Stimulated activated CD4-positive, alpha-beta T cell treated with anti-CD3 and anti-CD28 coated beads, Interleukin-12 subunit alpha, Interleukin-12 subunit beta, amount 100 ng/mL, for 24 hours (primary cell): ENCODE data around the gene ABCD1.

Experiments used
- DNase-seq, 2 experiments: peaks; one replicate each; pipeline ENCODE4 v3.0.0-alpha.2; 2020; ENCODE audit warnings: low read depth in 2 of 2

The ABCD1 gene

DNA sequence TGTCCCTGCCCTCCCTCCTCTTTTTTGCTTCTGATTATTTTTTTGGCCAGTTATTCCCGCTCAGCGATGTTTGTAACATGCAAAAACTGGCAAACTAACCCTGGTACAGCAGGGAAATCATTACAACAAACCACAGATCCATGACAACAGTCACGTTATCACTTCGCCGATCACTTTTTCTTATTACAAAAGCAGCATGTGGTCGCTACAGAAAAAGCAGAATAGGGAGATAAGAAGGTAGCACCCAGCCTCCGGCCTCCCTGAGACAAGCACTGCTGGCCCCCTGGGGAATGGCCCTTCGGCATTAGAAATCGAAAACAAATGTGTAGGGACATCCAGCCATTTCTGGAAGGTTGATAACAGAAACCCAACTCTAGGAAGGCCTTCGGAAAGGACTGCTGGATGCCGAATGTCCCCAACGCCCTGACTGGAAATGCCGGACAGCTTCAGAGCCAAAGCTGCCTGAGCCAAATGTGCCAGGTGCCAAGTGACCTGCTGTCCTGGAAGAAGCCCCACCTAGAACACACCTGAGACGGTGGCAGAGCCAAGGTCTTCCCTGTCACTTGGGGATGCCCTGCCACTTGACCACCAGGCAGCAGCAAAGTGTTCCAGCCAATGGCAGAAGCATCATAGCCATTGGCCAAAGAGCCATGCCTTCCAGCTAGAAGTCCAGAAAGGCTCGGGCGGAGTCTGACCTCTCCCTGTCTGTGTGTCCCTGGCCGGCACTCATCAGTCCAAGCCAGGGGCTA is 66.6 kb downstream of the ABCD1 start:
- DNase-seq: no peak

DNA sequence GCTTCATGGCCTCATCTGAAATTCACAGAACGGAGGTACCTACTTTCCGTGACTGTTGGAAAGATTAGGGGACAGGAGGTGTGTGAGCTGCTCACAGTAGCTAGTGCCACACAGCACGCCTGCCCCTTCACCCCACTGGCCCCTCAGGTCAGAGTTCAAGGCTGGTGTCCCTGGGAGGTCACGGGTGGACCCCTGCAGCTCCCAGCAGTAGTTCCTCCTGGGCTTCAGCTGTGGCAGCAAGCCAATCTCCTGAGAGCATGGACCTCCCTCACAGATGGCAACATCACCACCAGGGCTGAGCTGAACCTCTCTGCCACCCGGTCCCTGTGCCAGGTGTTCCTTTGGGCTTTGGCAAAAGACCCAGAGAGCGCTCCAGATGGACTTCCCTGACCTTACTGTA is 67.7 kb downstream of the ABCD1 start:
- no peak for DNase-seq

DNA sequence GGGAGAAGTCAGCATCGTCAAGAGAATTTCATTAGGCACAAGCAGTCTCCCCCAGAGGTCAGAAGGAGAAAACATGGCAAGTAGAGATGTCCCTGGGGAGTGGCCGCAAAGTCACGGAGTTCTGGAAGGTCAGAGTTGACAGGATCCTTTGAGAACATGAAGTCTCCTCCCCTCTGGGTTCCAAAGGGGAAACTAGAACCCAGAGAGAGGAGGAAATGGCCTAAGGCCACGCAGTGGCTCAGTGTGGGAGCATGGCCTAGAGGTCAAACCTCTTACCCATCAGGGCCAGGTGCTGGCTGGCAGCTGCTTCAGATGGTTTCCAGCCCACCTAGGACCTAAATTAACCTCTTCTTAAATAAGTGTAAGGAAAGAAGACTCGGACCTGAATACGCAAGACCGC is 68.6 kb downstream of the ABCD1 start:
- no peak for DNase-seq
